Kidney (tissue), 14 donors: ENCODE data around the gene SUMO3. TPM values are rescaled to one million over a fixed set of nuclear protein-coding genes. Genes with fewer than 3 reads are reported as not detected.
A peak's percentile ranks its signal among the peaks of the same experiment; 100 is the strongest.

Source experiments
- DNase-seq, 5 donors: peaks; one replicate each; pipeline ENCODE4 v3.0.0-alpha.2; 2013 to 2020
- FAIRE-seq: peaks from 2 replicates; lab custom pipeline; 2012; peaks lifted over from hg19 to GRCh38; lab: Jason Lieb, UNC
- H3K27ac ChIP-seq, 2 donors: one replicate each; pipeline ENCODE4 v1.7.0; 2013; ENCODE audit warnings: low read depth in 2 of 2, low read length in 2 of 2, inconsistent platforms in 1 of 2
- H3K27me3 ChIP-seq: one replicate; pipeline ENCODE4 v1.7.1; 2013; ENCODE audit warnings: low read length, inconsistent platforms; ENCODE audit not compliant: control insufficient read depth, insufficient read depth
- H3K36me3 ChIP-seq, 3 donors: one replicate each; pipeline versions ENCODE4 v1.7.0 to v1.7.1; 2013; ENCODE audit warnings: low read length in 3 of 3, control low read depth in 1 of 3, inconsistent platforms in 1 of 3; ENCODE audit not compliant: insufficient read depth in 3 of 3, control insufficient read depth in 2 of 3
- H3K4me1 ChIP-seq, 3 donors: one replicate each; pipeline versions ENCODE4 v1.7.0 to v1.7.1; 2013; ENCODE audit warnings: low read length in 3 of 3, inconsistent platforms in 1 of 3, low read depth in 1 of 3; ENCODE audit not compliant: control insufficient read depth in 2 of 3, insufficient read depth in 2 of 3
- H3K4me3 ChIP-seq, 3 donors: one replicate each; pipeline versions ENCODE4 v1.7.0 to v1.8.1; 2013; ENCODE audit warnings: low read length in 3 of 3, control low read depth in 1 of 3, inconsistent platforms in 1 of 3
- H3K9ac ChIP-seq, 3 donors: one replicate each; pipeline versions ENCODE4 v1.7.0 to v1.7.1; 2013; ENCODE audit warnings: low read length in 3 of 3, control low read depth in 1 of 3, inconsistent platforms in 1 of 3
- H3K9me3 ChIP-seq, 3 donors: one replicate each; pipeline versions ENCODE4 v1.7.0 to v1.7.1; 2013; ENCODE audit warnings: low read length in 3 of 3, control low read depth in 1 of 3, inconsistent platforms in 1 of 3; ENCODE audit not compliant: control insufficient read depth in 2 of 3, insufficient read depth in 1 of 3
- intact Hi-C: fragments of 100-400 bp; cut with DNase I; formaldehyde crosslinking; loops from one replicate; pipeline ENCODE4 v1.11.1; 2022
- polyA plus RNA-seq: library from polyadenylated mRNA; stranded (reverse); fragments of 350-450 nt; fragmentation: Illumina TruSeq; extraction: RNeasy Lipid Tissue Mini Kit (QIAGEN cat#74804); gene quantifications from one replicate; pipeline ENCODE4 v1.2.3, GENCODE V29; 2014; ENCODE audit warnings: low read depth, low replicate concordance; ENCODE audit not compliant: insufficient read depth
- total RNA-seq: library from RNA; stranded (reverse); fragmentation: NEBNext Ultra II Directional; extraction: Animal tissue kit (Norgen Biotek cat#: 25700); gene quantifications from one replicate; pipeline ENCODE4 v1.2.1, GENCODE V29; 2021
- TF ChIP-seq, protein P1 (sequence below): IDR thresholded peaks from 3 replicates; pipeline ENCODE4 v1.5.1; 2012; ENCODE audit warnings: mild to moderate bottlenecking, moderate library complexity, borderline replicate concordance; ENCODE audit not compliant: insufficient read depth; ENCODE audit errors: extremely low read depth
- donor health status: control.
- donor health status: control.
- donor health status: control.
- donor health status: control.
- donor health status: control.
- donor health status: DM: yes; HTN: yes; CAD: no.
- donor health status: Normal renal cell carcinoma (clear cell type).

Gene SUMO3
- total and polyA plus RNA-seq, 2 donors from 2014 or later: 88.6 to 89.9 TPM

DNA sequence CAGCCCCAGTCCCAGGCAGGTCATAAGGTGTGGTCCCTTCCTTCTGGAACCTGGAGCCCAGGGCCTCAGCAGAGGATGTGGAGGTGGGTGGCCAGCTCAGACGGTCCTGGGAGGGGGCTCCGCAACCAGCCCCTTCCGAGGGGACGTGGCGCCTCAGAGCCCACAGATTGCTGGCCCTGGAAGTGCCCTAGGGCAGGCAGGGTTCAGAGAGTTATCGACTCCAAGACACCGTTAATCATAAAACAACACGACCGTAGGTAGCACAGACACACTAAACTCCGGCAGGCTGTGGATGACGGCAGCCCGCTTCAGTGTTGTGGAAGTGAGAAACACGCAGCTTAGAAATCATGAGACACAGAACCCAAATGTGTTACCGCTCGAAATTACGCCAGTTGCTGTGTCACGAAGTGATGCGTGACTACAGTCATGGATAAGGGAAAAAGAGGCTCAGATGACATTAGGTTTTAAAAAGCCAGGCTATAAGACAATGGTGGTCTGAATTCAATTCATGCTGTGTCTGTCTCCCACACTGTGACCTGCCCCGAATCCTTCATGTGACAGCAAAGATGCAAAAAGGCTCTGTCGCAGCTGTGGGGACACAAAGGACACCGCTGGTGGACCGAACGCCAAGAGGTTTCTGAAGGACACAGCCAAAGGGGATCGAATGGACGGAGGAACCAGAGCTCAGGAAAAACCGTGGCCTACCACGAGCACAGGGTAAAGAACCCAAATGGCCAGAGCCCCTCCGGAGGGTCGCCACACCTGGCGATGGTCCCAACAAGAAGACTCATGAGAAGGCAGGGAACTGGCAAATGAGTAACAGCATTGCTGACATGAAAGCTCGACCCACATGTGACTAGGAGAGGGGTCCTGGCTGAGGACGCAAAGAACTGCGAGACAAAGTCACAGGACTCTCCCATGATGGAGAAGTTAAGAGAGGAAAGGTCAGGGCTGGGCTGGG, 1.7 kb upstream of the SUMO3 start:
- Histone ChIP-seq H3K27ac (no peak overlapping the region), H3K9ac (no peak overlapping the region), H3K4me1 (peaks cover 0 to 9% (median 0%) of the 10 kb centered on the region in 3 donors), H3K4me3 (no peak overlapping the region), H3K27me3 (no peaks in the 10 kb centered on the region), H3K9me3 (peaks cover 0 to 13% (median 0%) of the 10 kb centered on the region in 3 donors), H3K36me3 (no peaks in the 10 kb centered on the region)
- DNase-seq (no peak), FAIRE-seq (no peak)
- TF ChIP-seq, protein P1, sequence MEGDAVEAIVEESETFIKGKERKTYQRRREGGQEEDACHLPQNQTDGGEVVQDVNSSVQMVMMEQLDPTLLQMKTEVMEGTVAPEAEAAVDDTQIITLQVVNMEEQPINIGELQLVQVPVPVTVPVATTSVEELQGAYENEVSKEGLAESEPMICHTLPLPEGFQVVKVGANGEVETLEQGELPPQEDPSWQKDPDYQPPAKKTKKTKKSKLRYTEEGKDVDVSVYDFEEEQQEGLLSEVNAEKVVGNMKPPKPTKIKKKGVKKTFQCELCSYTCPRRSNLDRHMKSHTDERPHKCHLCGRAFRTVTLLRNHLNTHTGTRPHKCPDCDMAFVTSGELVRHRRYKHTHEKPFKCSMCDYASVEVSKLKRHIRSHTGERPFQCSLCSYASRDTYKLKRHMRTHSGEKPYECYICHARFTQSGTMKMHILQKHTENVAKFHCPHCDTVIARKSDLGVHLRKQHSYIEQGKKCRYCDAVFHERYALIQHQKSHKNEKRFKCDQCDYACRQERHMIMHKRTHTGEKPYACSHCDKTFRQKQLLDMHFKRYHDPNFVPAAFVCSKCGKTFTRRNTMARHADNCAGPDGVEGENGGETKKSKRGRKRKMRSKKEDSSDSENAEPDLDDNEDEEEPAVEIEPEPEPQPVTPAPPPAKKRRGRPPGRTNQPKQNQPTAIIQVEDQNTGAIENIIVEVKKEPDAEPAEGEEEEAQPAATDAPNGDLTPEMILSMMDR: no peak
- intact Hi-C loops: no loop called here

- Histone ChIP-seq H3K9ac (peak overlapping the region in 1 of 3 donors; percentile 69), H3K4me1 (peaks cover 0 to 9% (median 0%) of the 10 kb centered on the region in 3 donors), H3K36me3 (no peaks in the 10 kb centered on the region), H3K9me3 (peaks cover 0 to 13% (median 0%) of the 10 kb centered on the region in 3 donors), H3K27ac (no peak overlapping the region), H3K27me3 (no peaks in the 10 kb centered on the region), H3K4me3 (peak overlapping the region in 1 of 3 donors; percentile 72)
- TF ChIP-seq, protein P1: no peak
- intact Hi-C loops: no loop called here
- no peak for FAIRE-seq
- peak in 2 of 5 donors; percentile 72 to 87 for DNase-seq
Measured at GRCh38 chr21:44818640-44819011, 764 bp upstream of the SUMO3 start.

GRCh38 chr21:44817506-44817880, 369 bp downstream of the SUMO3 start:
- H3K36me3 ChIP-seq: no peaks in the 10 kb centered on the region
- FAIRE-seq (no peak), DNase-seq (peak; percentile 90 to 98 (median 94))
- peaks cover 0 to 13% (median 0%) of the 10 kb centered on the region in 3 donors for H3K9me3 ChIP-seq
- TF ChIP-seq, protein P1: no peak
- H3K27me3 ChIP-seq: no peaks in the 10 kb centered on the region
- H3K9ac ChIP-seq: no peak overlapping the region
- H3K27ac ChIP-seq: peak overlapping the region; percentile 11 to 83
- peak overlapping the region; percentile 26 to 72 (median 44) for H3K4me3 ChIP-seq
- H3K4me1 ChIP-seq: peaks cover 0 to 9% (median 0%) of the 10 kb centered on the region in 3 donors
- intact Hi-C loops: no loop called here
